GM12891 (cell line): ENCODE results near the gene RAB3B.
A peak's percentile ranks its signal among the peaks of the same experiment; 100 is the strongest.

Source experiments
- DNase-seq: peaks from one replicate; pipeline ENCODE4 v3.0.0; 2011; ENCODE audit warnings: low spot score; ENCODE audit not compliant: insufficient read length
- FAIRE-seq: peaks from 2 replicates; lab custom pipeline; 2011; peaks lifted over from hg19 to GRCh38; lab: Jason Lieb, UNC
- PAX5 ChIP-seq: IDR thresholded peaks from 2 replicates; pipeline ENCODE4 v1.6.1; 2011; ENCODE audit warnings: low read length, moderate library complexity, mild to moderate bottlenecking; ENCODE audit not compliant: insufficient read depth, severe bottlenecking
- POLR2A ChIP-seq: IDR thresholded peaks from 2 replicates; pipeline ENCODE4 v1.6.1; 2011; ENCODE audit warnings: low read depth, low read length, control low read depth
- POLR2AphosphoS5 ChIP-seq: IDR thresholded peaks from 2 replicates; pipeline ENCODE4 v1.6.1; 2011; ENCODE audit warnings: low read depth, low read length, control low read depth
- POU2F2 ChIP-seq: IDR thresholded peaks from 2 replicates; pipeline ENCODE4 v1.6.1; 2011; ENCODE audit warnings: low read depth, mild to moderate bottlenecking, control low read depth, low read length, moderate library complexity
- SPI1 ChIP-seq: IDR thresholded peaks from 2 replicates; pipeline ENCODE4 v1.6.1; 2011; ENCODE audit warnings: low read depth, low read length, control low read depth
- TAF1 ChIP-seq: IDR thresholded peaks from 2 replicates; pipeline ENCODE4 v1.6.1; 2011; ENCODE audit warnings: low read depth, low read length, control low read depth

RAB3B gene

GRCh38 chr1:51960262-51960661, 30.2 kb downstream of the RAB3B start:
- no peak for FAIRE-seq
- TF ChIP-seq PAX5 (no peak), TAF1 (no peak), POU2F2 (no peak), POLR2A (no peak), SPI1 (no peak), POLR2AphosphoS5 (no peak)

GRCh38 chr1:51958824-51959223, 31.7 kb downstream of the RAB3B start:
- no peak for FAIRE-seq
- DNase-seq: no peak
- TF ChIP-seq TAF1: no peak
- TF ChIP-seq POLR2A: no peak
- no peak for TF ChIP-seq SPI1
- TF ChIP-seq PAX5: no peak
- TF ChIP-seq POU2F2: no peak
- TF ChIP-seq POLR2AphosphoS5: no peak

More at GRCh38 chr1:51960262-51960661, 30.2 kb downstream of the RAB3B start:
- no peak for DNase-seq

GRCh38 chr1:51957618-51958017, 32.9 kb downstream of the RAB3B start:
- DNase-seq (no peak), FAIRE-seq (no peak)
- TF ChIP-seq POU2F2 (no peak), POLR2A (no peak), PAX5 (no peak), SPI1 (no peak), TAF1 (no peak), POLR2AphosphoS5 (no peak)

- TF ChIP-seq PAX5 (no peak), POU2F2 (no peak), POLR2AphosphoS5 (no peak), SPI1 (no peak), TAF1 (no peak), POLR2A (no peak)
- DNase-seq (no peak), FAIRE-seq (no peak)
These were observed 33.7 kb downstream of the RAB3B start for GRCh38 chr1:51956528-51957509.

- TF ChIP-seq POU2F2: peak; percentile 39; the same call in 1 of the 2 replicates
- TF ChIP-seq POLR2A: no peak
- FAIRE-seq: peak; percentile 26
- DNase-seq: no peak
These were observed 34.5 kb downstream of the RAB3B start for GRCh38 chr1:51955797-51956527.

GRCh38 chr1:51954783-51955182, 35.7 kb downstream of the RAB3B start:
- DNase-seq (no peak), FAIRE-seq (no peak)
- no peak for TF ChIP-seq SPI1
- TF ChIP-seq PAX5: no peak
- no peak for TF ChIP-seq TAF1
- no peak for TF ChIP-seq POLR2A
- TF ChIP-seq POU2F2: no peak
- TF ChIP-seq POLR2AphosphoS5: no peak

GRCh38 chr1:51953079-51953478, 37.4 kb downstream of the RAB3B start:
- DNase-seq: no peak
- TF ChIP-seq TAF1: no peak
- no peak for TF ChIP-seq POU2F2
- TF ChIP-seq POLR2A: no peak
- no peak for TF ChIP-seq POLR2AphosphoS5
- TF ChIP-seq SPI1: no peak
- TF ChIP-seq PAX5: no peak
- FAIRE-seq: peak; percentile 13

GRCh38 chr1:51952638-51953037, 37.9 kb downstream of the RAB3B start:
- TF ChIP-seq TAF1 (no peak), SPI1 (peak; percentile 53), POLR2AphosphoS5 (no peak)
- no peak for FAIRE-seq
- no peak for DNase-seq

GRCh38 chr1:51950701-51951100, 39.8 kb downstream of the RAB3B start:
- no peak for TF ChIP-seq POLR2AphosphoS5
- TF ChIP-seq POU2F2: no peak
- TF ChIP-seq PAX5: no peak
- TF ChIP-seq POLR2A: no peak
- DNase-seq (no peak), FAIRE-seq (no peak)

- TF ChIP-seq TAF1 (no peak), POLR2AphosphoS5 (no peak), PAX5 (no peak), SPI1 (no peak), POLR2A (no peak), POU2F2 (no peak)
- FAIRE-seq (no peak), DNase-seq (no peak)
These were observed 41.3 kb downstream of the RAB3B start for GRCh38 chr1:51949014-51949702.
